Esophagus squamous epithelium (tissue), 4 donors: Measurements from ENCODE around the gene EFCAB8.

Source experiments
- CTCF ChIP-seq, 6 experiments: fragments of 450-650 bp in 4 of 6; fragments of 200-600 bp in 2 of 6; sonication (generic) in 2 of 6; IDR thresholded peaks; one replicate each; pipeline ENCODE4 v1.5.1; 2016 to 2019; ENCODE audit warnings: antibody characterized with exemption in 6 of 6, mild to moderate bottlenecking in 4 of 6, moderate library complexity in 4 of 6
- POLR2A ChIP-seq, 4 donors: fragments of 450-650 bp; IDR thresholded peaks; one replicate each; pipeline ENCODE4 v1.6.1; 2017; ENCODE audit warnings: antibody characterized with exemption in 4 of 4, mild to moderate bottlenecking in 4 of 4, moderate library complexity in 3 of 4

- TF ChIP-seq POLR2A (IDR thresholded peaks at IDR 0.05) = no peak
- TF ChIP-seq CTCF (IDR thresholded peaks at IDR 0.05) = no peak
Measured at GRCh38 chr20:32920530-32921298, 62.0 kb downstream of the EFCAB8 start.
